ENCODE measurements around the gene CDH8. TPM values are rescaled to one million over a fixed set of nuclear protein-coding genes. Genes with fewer than 3 reads are reported as not detected.

Gene CDH8
- total and polyA plus RNA-seq, 3 donors from 2014 or later: 0.83 to 2.8 (median 0.87) TPM

DNA sequence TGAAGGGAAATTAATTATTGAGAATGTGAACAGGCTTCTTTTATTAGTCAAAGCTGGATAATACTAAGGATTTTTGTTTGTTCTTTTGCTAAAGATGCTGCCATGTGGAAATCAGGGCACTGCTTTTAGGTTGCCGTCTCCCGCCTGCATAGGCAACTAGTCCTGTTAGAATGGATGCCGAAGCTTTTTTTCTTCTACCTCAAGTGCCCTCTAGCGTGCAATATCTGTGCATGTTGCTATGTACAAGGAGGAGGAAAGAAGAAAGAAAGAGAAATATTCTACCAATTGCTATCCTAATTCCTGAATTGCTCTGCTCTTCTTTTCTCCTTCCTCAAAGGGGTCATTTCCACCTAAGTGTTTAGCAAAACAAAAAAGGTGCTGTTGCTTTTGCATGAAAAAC is 5.2 kb upstream of the CDH8 start:
- H3K4me1 ChIP-seq: no peaks in the 10 kb centered on the region
- H3K4me3 ChIP-seq: no peak overlapping the region
- WGBS, 2 donors: 18 to 23% methylated on average over 4 of the region's 4 CpGs
- no peak overlapping the region for H3K27ac ChIP-seq
- no peaks in the 10 kb centered on the region for H3K36me3 ChIP-seq (ENCODE audit: low read depth, missing control alignments)
- peak in 1 of 3 experiments; percentile 36 for TF ChIP-seq CTCF (IDR thresholded peaks at IDR 0.05)
- TF ChIP-seq POLR2A (IDR thresholded peaks at IDR 0.05): no peak
- no peaks in the 10 kb centered on the region for H3K9me3 ChIP-seq
- DNase-seq: peak; percentile 67
- intact Hi-C loops (cut with DNase I; ENCODE audit: low total_unique reads): no loop called here
- no peaks in the 10 kb centered on the region for H3K27me3 ChIP-seq

GRCh38 chr16:62038646-62039045 is 2.4 kb upstream of the CDH8 start:
- Histone ChIP-seq H3K27ac (no peak overlapping the region), H3K27me3 (no peaks in the 10 kb centered on the region), H3K4me1 (peaks cover 7% of the 10 kb centered on the region), H3K9me3 (no peaks in the 10 kb centered on the region), H3K4me3 (no peak overlapping the region), H3K36me3 (ENCODE audit: low read depth, missing control alignments) (no peaks in the 10 kb centered on the region)
- WGBS, 2 donors: 56 to 72% methylated on average over 3 of the region's 3 CpGs
- TF ChIP-seq CTCF (IDR thresholded peaks at IDR 0.05) (no peak), POLR2A (IDR thresholded peaks at IDR 0.05) (no peak)
- no peak for DNase-seq
- intact Hi-C loops (cut with DNase I; ENCODE audit: low total_unique reads): no loop called here

- 77 to 84% methylated on average over 1 of the region's 1 CpG for WGBS, 2 donors
- no peaks in the 10 kb centered on the region for H3K27me3 ChIP-seq
- H3K9me3 ChIP-seq: no peaks in the 10 kb centered on the region
- no peaks in the 10 kb centered on the region for H3K36me3 ChIP-seq (ENCODE audit: low read depth, missing control alignments)
- peaks cover 7% of the 10 kb centered on the region for H3K4me1 ChIP-seq
- intact Hi-C loops (cut with DNase I; ENCODE audit: low total_unique reads): no loop called here
- no peak for TF ChIP-seq POLR2A (IDR thresholded peaks at IDR 0.05)
- no peak for TF ChIP-seq CTCF (IDR thresholded peaks at IDR 0.05)
- DNase-seq: no peak
- H3K27ac ChIP-seq: no peak overlapping the region
- H3K4me3 ChIP-seq: no peak overlapping the region
These were observed 2.0 kb upstream of the CDH8 start for GRCh38 chr16:62038225-62038624.

DNA sequence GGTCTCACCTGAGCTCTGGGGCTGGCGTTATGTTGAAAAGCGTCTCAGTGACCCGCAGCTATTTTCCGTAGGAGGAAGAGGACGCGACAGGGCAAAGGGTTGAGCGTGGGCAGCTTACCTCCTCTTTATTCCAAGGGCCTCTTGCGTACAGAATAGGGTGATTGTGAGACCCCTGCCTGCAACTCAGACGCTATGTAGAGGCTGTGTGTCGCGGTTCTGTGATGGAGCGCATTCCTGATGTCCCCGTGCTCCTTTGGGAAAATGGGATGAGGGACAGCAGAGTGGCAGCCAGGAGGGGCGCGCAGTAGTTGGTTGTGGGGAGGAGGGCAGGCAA is 531 bp upstream of the CDH8 start:
- no peaks in the 10 kb centered on the region for H3K9me3 ChIP-seq
- no peak overlapping the region for H3K4me3 ChIP-seq
- TF ChIP-seq CTCF (IDR thresholded peaks at IDR 0.05) (no peak), POLR2A (IDR thresholded peaks at IDR 0.05) (no peak)
- no peaks in the 10 kb centered on the region for H3K36me3 ChIP-seq (ENCODE audit: low read depth, missing control alignments)
- intact Hi-C loops (cut with DNase I; ENCODE audit: low total_unique reads): no loop called here
- WGBS, 2 donors: 4 to 25% methylated on average over 8 to 15 of the region's 15 CpGs
- no peaks in the 10 kb centered on the region for H3K27me3 ChIP-seq
- DNase-seq: no peak
- H3K27ac ChIP-seq: no peak overlapping the region
- peaks cover 7% of the 10 kb centered on the region for H3K4me1 ChIP-seq

Measured in testis (tissue), 3 donors.